GM03348 (cell line): Measurements from ENCODE around the gene MYMK.

Experiments
- DNase-seq: peaks from one replicate; pipeline ENCODE4 v3.0.0; 2012; ENCODE audit warnings: low spot score

Gene MYMK

GRCh38 chr9:133468374-133468773, 56.4 kb downstream of the MYMK start:
- no peak for DNase-seq

- DNase-seq = no peak
Measured at GRCh38 chr9:133467101-133467500, 57.7 kb downstream of the MYMK start.

GRCh38 chr9:133465984-133466383, 58.8 kb downstream of the MYMK start:
- no peak for DNase-seq

- DNase-seq = no peak
Measured at GRCh38 chr9:133464638-133465037, 60.1 kb downstream of the MYMK start.
